ENCODE measurements around the gene MS4A18.

DNA sequence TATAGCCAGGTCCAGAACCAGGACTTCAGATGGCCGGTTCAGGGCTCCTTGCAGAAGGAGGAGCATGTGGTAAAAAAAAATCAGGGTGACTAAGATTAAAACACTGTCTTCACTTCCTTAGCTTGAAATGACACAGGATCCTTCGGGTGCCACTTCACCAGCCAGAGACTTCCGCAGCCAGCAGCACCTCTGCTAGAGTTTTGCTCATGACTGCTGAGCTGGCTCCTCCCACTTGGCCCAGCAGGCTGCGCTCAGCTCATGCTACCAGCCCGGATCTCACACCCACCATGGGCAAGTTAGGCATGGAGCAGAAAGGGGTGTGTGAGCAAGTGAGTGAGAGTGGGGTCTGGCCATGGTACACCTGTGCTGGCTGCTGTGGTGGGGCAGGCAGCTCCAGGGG, 6.6 kb upstream of the MS4A18 start:
- TF ChIP-seq CTCF (IDR thresholded peaks at IDR 0.05) (no peak), POLR2AphosphoS5 (IDR thresholded peaks at IDR 0.05) (no peak), POLR2A (IDR thresholded peaks at IDR 0.05) (no peak)

Measured in prostate gland (tissue), 2 donors.